Ovary (tissue), 3 donors: ENCODE results near the gene CPA5.

ENCODE experiments used
- POLR2A ChIP-seq: fragments of 450-650 bp; IDR thresholded peaks from one replicate; pipeline ENCODE4 v1.6.1; 2017; ENCODE audit warnings: antibody characterized with exemption, mild to moderate bottlenecking, moderate library complexity
- TF ChIP-seq, protein P1 (sequence below), 3 donors: fragments of 450-650 bp in 2 of 3; fragments of 200-600 bp in 1 of 3; IDR thresholded peaks; one replicate each; pipeline versions ENCODE4 v1.5.1 to v1.8.0; 2016 to 2022; ENCODE audit warnings: antibody characterized with exemption in 3 of 3, mild to moderate bottlenecking in 1 of 3
- donor health status: DM: no; HTN: no; CAD: no.

GRCh38 chr7:130337410-130337971, 7.1 kb upstream of the CPA5 start:
- TF ChIP-seq, protein P1, sequence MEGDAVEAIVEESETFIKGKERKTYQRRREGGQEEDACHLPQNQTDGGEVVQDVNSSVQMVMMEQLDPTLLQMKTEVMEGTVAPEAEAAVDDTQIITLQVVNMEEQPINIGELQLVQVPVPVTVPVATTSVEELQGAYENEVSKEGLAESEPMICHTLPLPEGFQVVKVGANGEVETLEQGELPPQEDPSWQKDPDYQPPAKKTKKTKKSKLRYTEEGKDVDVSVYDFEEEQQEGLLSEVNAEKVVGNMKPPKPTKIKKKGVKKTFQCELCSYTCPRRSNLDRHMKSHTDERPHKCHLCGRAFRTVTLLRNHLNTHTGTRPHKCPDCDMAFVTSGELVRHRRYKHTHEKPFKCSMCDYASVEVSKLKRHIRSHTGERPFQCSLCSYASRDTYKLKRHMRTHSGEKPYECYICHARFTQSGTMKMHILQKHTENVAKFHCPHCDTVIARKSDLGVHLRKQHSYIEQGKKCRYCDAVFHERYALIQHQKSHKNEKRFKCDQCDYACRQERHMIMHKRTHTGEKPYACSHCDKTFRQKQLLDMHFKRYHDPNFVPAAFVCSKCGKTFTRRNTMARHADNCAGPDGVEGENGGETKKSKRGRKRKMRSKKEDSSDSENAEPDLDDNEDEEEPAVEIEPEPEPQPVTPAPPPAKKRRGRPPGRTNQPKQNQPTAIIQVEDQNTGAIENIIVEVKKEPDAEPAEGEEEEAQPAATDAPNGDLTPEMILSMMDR (IDR thresholded peaks at IDR 0.05) = no peak
- no peak for TF ChIP-seq POLR2A
